PC-3 (cell line): ENCODE measurements around the gene RABEPK. TPM values are rescaled to one million over a fixed set of nuclear protein-coding genes. Genes with fewer than 3 reads are reported as not detected.
"Not testable (repeated sequence)": the region's sequence is repeated elsewhere in the genome, so short reads cannot be mapped to it uniquely, and the experiment has no call there.

Experiments
- ATAC-seq: fragments of 200-7000 bp; cut with Tn5 transposase; 2 replicates; pipeline ENCODE4 v1.9.1; 2020; ENCODE audit warnings: mild to moderate bottlenecking, moderate library complexity
- BruUV-seq: library from RNA; stranded (reverse); fragments of 400-500 nt; replicated peaks from 2 replicates; lab custom pipeline; 2021; lab: Mats Ljungman, UMichigan
- CTCF ChIA-PET: fragments of 300-600 bp; sonication (Branson Sonifier 250); formaldehyde crosslinking; loops from one replicate; lab custom pipeline; 2022; ENCODE audit warnings: antibody characterized with exemption; lab: Charles Lee
- POLR2A ChIA-PET: fragments of 300-600 bp; sonication (Branson Sonifier 250); formaldehyde crosslinking; loops from one replicate; lab custom pipeline; 2022; ENCODE audit warnings: antibody characterized with exemption; ENCODE audit not compliant: unreplicated experiment; lab: Charles Lee
- DNase-seq: peaks from one replicate; pipeline ENCODE4 v3.0.0-alpha.2; 2015
- H2AFZ ChIP-seq: fragments of 300-600 bp; sonication (generic); 2 replicates; pipeline ENCODE4 v1.6.0; 2016; ENCODE audit warnings: antibody characterized with exemption, low read length
- H3F3A ChIP-seq: fragments of 300-600 bp; sonication (generic); one replicate; pipeline ENCODE4 v1.6.0; 2017; ENCODE audit warnings: antibody characterized with exemption, low read length, control low read depth, mild to moderate bottlenecking; ENCODE audit not compliant: unreplicated experiment
- H3K27ac ChIP-seq: fragments of 300-600 bp; sonication (generic); 2 replicates; pipeline ENCODE4 v1.5.1; 2016; ENCODE audit warnings: mild to moderate bottlenecking, low read length
- H3K27me3 ChIP-seq: fragments of 300-600 bp; sonication (generic); 2 replicates; pipeline ENCODE4 v1.6.1; 2016; ENCODE audit warnings: low read length, mixed read lengths
- H3K36me3 ChIP-seq: fragments of 300-600 bp; sonication (generic); 2 replicates; pipeline ENCODE4 v1.6.1; 2016; ENCODE audit warnings: low read depth, mixed run types, low read length, mixed read lengths
- H3K4me1 ChIP-seq: fragments of 300-600 bp; sonication (generic); 2 replicates; pipeline ENCODE4 v1.5.1; 2016; ENCODE audit warnings: low read length; ENCODE audit not compliant: insufficient read depth
- H3K4me2 ChIP-seq: fragments of 300-600 bp; sonication (generic); 2 replicates; pipeline ENCODE4 v1.6.0; 2016; ENCODE audit warnings: low read length
- H3K4me3 ChIP-seq: fragments of 300-600 bp; sonication (generic); 2 replicates; pipeline ENCODE4 v1.5.1; 2016; ENCODE audit warnings: mild to moderate bottlenecking, low read length, mixed read lengths
- H3K79me2 ChIP-seq: fragments of 300-600 bp; sonication (generic); 2 replicates; pipeline ENCODE4 v1.6.1; 2017; ENCODE audit warnings: low read length, mixed read lengths
- H3K9ac ChIP-seq: fragments of 300-600 bp; sonication (generic); 2 replicates; pipeline ENCODE4 v1.6.0; 2016; ENCODE audit warnings: mild to moderate bottlenecking, low read length
- H3K9me2 ChIP-seq: fragments of 300-600 bp; sonication (generic); replicated peaks from 2 replicates; pipeline ENCODE4 v1.6.1; 2016; ENCODE audit warnings: mixed run types, low read length, mixed read lengths
- H3K9me3 ChIP-seq: fragments of 300-600 bp; sonication (generic); 2 replicates; pipeline ENCODE4 v1.6.1; 2016; ENCODE audit warnings: low read length, mixed read lengths
- H4K20me1 ChIP-seq: fragments of 300-600 bp; sonication (generic); 2 replicates; pipeline ENCODE4 v1.6.1; 2016; ENCODE audit warnings: low read length, mixed read lengths
- CTCF ChIP-seq: fragments of 300-600 bp; sonication (generic); conservative IDR thresholded peaks from 2 replicates; pipeline ENCODE4 v1.5.1; 2017; ENCODE audit warnings: antibody characterized with exemption, low read depth, mild to moderate bottlenecking, low read length
- EZH2 ChIP-seq: fragments of 300-600 bp; sonication (generic); IDR thresholded peaks from one replicate; pipeline ENCODE4 v1.6.1; 2017; ENCODE audit warnings: antibody characterized with exemption, mild to moderate bottlenecking, low read length; ENCODE audit not compliant: unreplicated experiment
- EZH2phosphoT487 ChIP-seq: fragments of 300-600 bp; sonication (generic); IDR thresholded peaks from 2 replicates; pipeline ENCODE4 v1.6.1; 2018; ENCODE audit warnings: mild to moderate bottlenecking, antibody characterized with exemption, low read length, borderline replicate concordance
- intact Hi-C: fragments of 100-400 bp; cut with micrococcal nuclease; formaldehyde crosslinking; loops from 2 replicates; pipeline ENCODE4 v1.9.0; 2023
- total RNA-seq: library from RNA; depleted of rRNA; stranded (reverse); fragments of >200 nt; gene quantifications from 2 replicates; pipeline ENCODE4 v1.2.3, GENCODE V29; 2014

The RABEPK gene
- total RNA-seq, 1 experiment from 2014 or later = 27.8 TPM

- TF ChIP-seq EZH2 (no peak), CTCF (no peak), EZH2phosphoT487 (no peak)
- Histone ChIP-seq H4K20me1 (0 out of 2 replicates have a peak, but pooled peaks cover 3% of the 10 kb centered on the region), H3K4me1 (no peaks in the 10 kb centered on the region), H3K27me3 (no peaks in the 10 kb centered on the region), H3K9me2 (no peaks in the 10 kb centered on the region), H3K9me3 (no peaks in the 10 kb centered on the region), H2AFZ (no peak overlapping the region), H3F3A (no peaks in the 10 kb centered on the region), H3K79me2 (peaks cover 74% of the 10 kb centered on the region), H3K27ac (no peak overlapping the region), H3K36me3 (no peaks in the 10 kb centered on the region), H3K9ac (no peak overlapping the region), H3K4me2 (no peak overlapping the region), H3K4me3 (no peak overlapping the region)
- ChIA-PET CTCF (no interaction called here), POLR2A (no interaction called here)
- DNase-seq = no peak
- no peak for ATAC-seq
- BruUV-seq = no TSS peak
- intact Hi-C loops = no loop called here
These were observed 22.5 kb upstream of the RABEPK start for GRCh38 chr9:125177888-125178287.

- DNase-seq, H3K36me3 ChIP-seq, H3K9me3 ChIP-seq, H3K4me3 ChIP-seq, POLR2A ChIA-PET, BruUV-seq, H3K27ac ChIP-seq, H3K27me3 ChIP-seq, H4K20me1 ChIP-seq, H3K4me1 ChIP-seq, H3F3A ChIP-seq, CTCF ChIA-PET, ATAC-seq, H2AFZ ChIP-seq, intact Hi-C loops, H3K9ac ChIP-seq, H3K9me2 ChIP-seq, H3K4me2 ChIP-seq: not testable (repeated sequence)
- H3K79me2 ChIP-seq = peaks cover 82% of the 10 kb centered on the region
These were observed 20.6 kb upstream of the RABEPK start for GRCh38 chr9:125179776-125180175.

GRCh38 chr9:125180876-125181275 lies 19.5 kb upstream of the RABEPK start:
- intact Hi-C loops = no loop called here
- no peaks in the 10 kb centered on the region for H3K36me3 ChIP-seq
- POLR2A ChIA-PET = no interaction called here
- no peak overlapping the region for H2AFZ ChIP-seq
- ATAC-seq = no peak
- no peak for TF ChIP-seq EZH2phosphoT487
- no peak for TF ChIP-seq CTCF
- TF ChIP-seq EZH2 = no peak
- H3K9me3 ChIP-seq = no peaks in the 10 kb centered on the region
- DNase-seq = no peak
- H3K4me3 ChIP-seq = no peak overlapping the region
- H3K4me2 ChIP-seq = no peak overlapping the region
- H3K79me2 ChIP-seq = peaks cover 89% of the 10 kb centered on the region
- H3K27ac ChIP-seq = no peak overlapping the region
- H3F3A ChIP-seq = no peaks in the 10 kb centered on the region
- CTCF ChIA-PET = no interaction called here
- H3K9me2 ChIP-seq = no peaks in the 10 kb centered on the region
- H3K27me3 ChIP-seq = no peaks in the 10 kb centered on the region
- H3K4me1 ChIP-seq = no peaks in the 10 kb centered on the region
- 0 out of 2 replicates have a peak, but pooled peaks cover 9% of the 10 kb centered on the region for H4K20me1 ChIP-seq
- no TSS peak for BruUV-seq
- no peak overlapping the region for H3K9ac ChIP-seq

GRCh38 chr9:125181756-125182155 lies 18.6 kb upstream of the RABEPK start:
- POLR2A ChIA-PET, H3K9me3 ChIP-seq, DNase-seq, H2AFZ ChIP-seq, H3K9me2 ChIP-seq, H3K4me1 ChIP-seq, CTCF ChIA-PET, H3K36me3 ChIP-seq, H3F3A ChIP-seq, H3K4me3 ChIP-seq, BruUV-seq, H4K20me1 ChIP-seq, ATAC-seq, H3K9ac ChIP-seq, intact Hi-C loops, H3K4me2 ChIP-seq, H3K27ac ChIP-seq, H3K27me3 ChIP-seq: not testable (repeated sequence)
- H3K79me2 ChIP-seq = peaks cover 89% of the 10 kb centered on the region
